ENCODE data around the gene SYTL3.

- no peak for TF ChIP-seq POLR2A (IDR thresholded peaks at IDR 0.05)
- TF ChIP-seq EP300 (IDR thresholded peaks at IDR 0.05) = no peak
- TF ChIP-seq CTCF (IDR thresholded peaks at IDR 0.05) = no peak
Measured at GRCh38 chr6:158807515-158808441, 157.9 kb downstream of the SYTL3 start.

Measured in stomach (tissue), 4 donors.